HEK293T (cell line): ENCODE data around the gene ADAMTSL2.
A peak's percentile ranks its signal among the peaks of the same experiment; 100 is the strongest.

Source experiments
- CTCF ChIA-PET: fragments of 350-600 bp; formaldehyde crosslinking; extraction: SDS; loops from one replicate; lab custom pipeline; 2021; ENCODE audit warnings: antibody characterized with exemption, inconsistent platforms; lab: Yijun Ruan, JAX
- POLR2A ChIA-PET: fragments of 350-600 bp; formaldehyde crosslinking; extraction: SDS; loops from one replicate; lab custom pipeline; 2020; ENCODE audit warnings: antibody characterized with exemption, inconsistent platforms; lab: Yijun Ruan, JAX
- DNase-seq: peaks from one replicate; pipeline ENCODE4 v3.0.0; 2012; ENCODE audit warnings: mixed read lengths; ENCODE audit errors: extremely low spot score
- ARNT ChIP-seq: fragments of 450-650 bp; IDR thresholded peaks from 2 replicates; pipeline ENCODE4 v1.6.1; 2017; ENCODE audit warnings: mild to moderate bottlenecking
- BHLHE40 ChIP-seq: fragments of 450-650 bp; IDR thresholded peaks from 2 replicates; pipeline ENCODE4 v1.6.1; 2016; ENCODE audit warnings: mild to moderate bottlenecking, moderate library complexity, borderline replicate concordance
- CTBP1 ChIP-seq: fragments of 450-650 bp; IDR thresholded peaks from 2 replicates; pipeline ENCODE4 v1.6.1; 2016; ENCODE audit warnings: borderline replicate concordance
- ELF4 ChIP-seq: fragments of 450-650 bp; IDR thresholded peaks from 2 replicates; pipeline ENCODE4 v1.6.1; 2017; ENCODE audit warnings: antibody characterized with exemption
- FOXA1 ChIP-seq: fragments of 450-650 bp; IDR thresholded peaks from 2 replicates; pipeline ENCODE4 v1.6.1; 2016; ENCODE audit warnings: mild to moderate bottlenecking
- FOXK2 ChIP-seq: fragments of 450-650 bp; IDR thresholded peaks from 2 replicates; pipeline ENCODE4 v1.6.1; 2016; ENCODE audit warnings: mild to moderate bottlenecking
- FOXM1 ChIP-seq: fragments of 450-650 bp; IDR thresholded peaks from 2 replicates; pipeline ENCODE4 v1.6.1; 2017; ENCODE audit warnings: mild to moderate bottlenecking, borderline replicate concordance
- HDGF ChIP-seq: fragments of 450-650 bp; IDR thresholded peaks from 2 replicates; pipeline ENCODE4 v1.6.1; 2017; ENCODE audit warnings: antibody characterized with exemption, borderline replicate concordance
- L3MBTL2 ChIP-seq: fragments of 450-650 bp; conservative IDR thresholded peaks from 2 replicates; pipeline ENCODE4 v1.6.1; 2016; ENCODE audit warnings: mild to moderate bottlenecking
- LEF1 ChIP-seq: fragments of 450-650 bp; IDR thresholded peaks from 2 replicates; pipeline ENCODE4 v1.6.1; 2017; ENCODE audit warnings: mild to moderate bottlenecking, borderline replicate concordance
- NFRKB ChIP-seq: fragments of 450-650 bp; IDR thresholded peaks from 2 replicates; pipeline ENCODE4 v1.6.1; 2016; ENCODE audit warnings: mild to moderate bottlenecking, moderate library complexity
- SP1 ChIP-seq: fragments of 450-650 bp; IDR thresholded peaks from 2 replicates; pipeline ENCODE4 v1.6.1; 2017
- SUZ12 ChIP-seq: fragments of 450-650 bp; IDR thresholded peaks from 2 replicates; pipeline ENCODE4 v1.6.1; 2016; ENCODE audit warnings: mild to moderate bottlenecking
- TARDBP ChIP-seq: fragments of 450-650 bp; IDR thresholded peaks from 2 replicates; pipeline ENCODE4 v1.6.1; 2016
- ZNF384 ChIP-seq: fragments of 450-650 bp; IDR thresholded peaks from 2 replicates; pipeline ENCODE4 v1.6.1; 2016
- TF ChIP-seq, protein P1 (sequence below): fragments of 450-650 bp; IDR thresholded peaks from 2 replicates; pipeline ENCODE4 v1.6.1; 2016

ADAMTSL2 gene

DNA sequence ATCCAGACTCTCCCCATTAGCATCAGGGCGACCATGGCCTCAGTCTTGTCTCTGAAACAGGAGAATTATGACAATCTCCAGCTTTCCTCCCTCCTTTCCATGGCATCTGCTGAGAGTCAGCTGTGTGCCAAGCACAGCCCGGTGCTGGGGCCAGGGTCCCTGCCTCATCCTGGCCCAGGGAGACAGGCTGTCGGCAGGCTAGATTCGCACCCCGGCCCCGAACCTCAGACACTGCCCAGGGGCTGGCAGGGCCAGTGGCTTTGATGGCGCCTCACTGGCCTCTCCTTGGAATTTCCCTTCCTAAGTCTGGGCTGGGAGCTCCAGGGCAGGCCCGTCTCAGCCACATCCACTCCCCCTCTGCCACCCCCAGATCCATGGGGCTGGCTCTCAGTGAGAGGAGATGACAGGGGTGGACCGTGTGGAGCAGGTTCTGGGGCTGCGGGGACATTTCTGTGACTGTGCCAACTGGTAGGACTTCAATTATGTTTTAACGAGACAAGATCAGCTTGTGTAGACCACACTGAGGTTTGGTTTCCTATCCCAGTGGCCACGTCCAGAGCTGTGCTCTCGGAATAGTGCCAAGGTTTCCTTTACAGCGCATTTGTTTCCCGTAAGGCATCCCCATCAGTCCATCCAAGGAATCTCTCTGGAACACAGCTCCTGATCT lies 59.2 kb downstream of the ADAMTSL2 start:
- CTCF ChIA-PET, result no interaction called here
- TF ChIP-seq ELF4 (no peak), SP1 (no peak), L3MBTL2 (no peak), SUZ12 (no peak), LEF1 (no peak), ZNF384 (no peak), HDGF (no peak)
- POLR2A ChIA-PET, result no interaction called here
- no peak for DNase-seq

DNA sequence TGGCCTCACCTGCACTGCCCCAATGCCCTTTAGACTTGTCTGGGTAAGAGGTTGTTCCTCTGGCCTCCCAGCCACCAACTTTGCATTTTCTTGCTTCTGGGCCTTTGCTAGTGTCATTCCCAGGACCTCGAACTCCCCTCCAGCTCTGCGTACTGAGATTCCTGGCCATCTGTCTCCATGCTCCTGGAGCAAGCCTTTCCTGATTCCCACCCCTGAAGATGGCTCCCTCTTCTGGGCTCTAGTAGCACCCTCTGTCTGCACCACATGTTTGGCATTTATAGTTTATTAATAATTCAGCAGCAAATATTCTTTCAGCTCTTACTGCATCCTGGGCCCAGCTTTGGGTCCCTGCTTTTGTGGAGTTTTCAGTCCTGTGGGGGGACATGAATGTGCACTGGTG lies 59.8 kb downstream of the ADAMTSL2 start:
- ChIA-PET POLR2A (no interaction called here), CTCF (no interaction called here)
- no peak for DNase-seq
- TF ChIP-seq SP1, result no peak
- no peak for TF ChIP-seq FOXA1
- no peak for TF ChIP-seq FOXM1
- TF ChIP-seq, protein P1, sequence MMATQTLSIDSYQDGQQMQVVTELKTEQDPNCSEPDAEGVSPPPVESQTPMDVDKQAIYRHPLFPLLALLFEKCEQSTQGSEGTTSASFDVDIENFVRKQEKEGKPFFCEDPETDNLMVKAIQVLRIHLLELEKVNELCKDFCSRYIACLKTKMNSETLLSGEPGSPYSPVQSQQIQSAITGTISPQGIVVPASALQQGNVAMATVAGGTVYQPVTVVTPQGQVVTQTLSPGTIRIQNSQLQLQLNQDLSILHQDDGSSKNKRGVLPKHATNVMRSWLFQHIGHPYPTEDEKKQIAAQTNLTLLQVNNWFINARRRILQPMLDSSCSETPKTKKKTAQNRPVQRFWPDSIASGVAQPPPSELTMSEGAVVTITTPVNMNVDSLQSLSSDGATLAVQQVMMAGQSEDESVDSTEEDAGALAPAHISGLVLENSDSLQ, result no peak
- no peak for TF ChIP-seq ZNF384
- TF ChIP-seq CTBP1, result no peak
- no peak for TF ChIP-seq L3MBTL2
- no peak for TF ChIP-seq LEF1
- TF ChIP-seq ELF4, result no peak
- TF ChIP-seq ARNT, result no peak

DNA sequence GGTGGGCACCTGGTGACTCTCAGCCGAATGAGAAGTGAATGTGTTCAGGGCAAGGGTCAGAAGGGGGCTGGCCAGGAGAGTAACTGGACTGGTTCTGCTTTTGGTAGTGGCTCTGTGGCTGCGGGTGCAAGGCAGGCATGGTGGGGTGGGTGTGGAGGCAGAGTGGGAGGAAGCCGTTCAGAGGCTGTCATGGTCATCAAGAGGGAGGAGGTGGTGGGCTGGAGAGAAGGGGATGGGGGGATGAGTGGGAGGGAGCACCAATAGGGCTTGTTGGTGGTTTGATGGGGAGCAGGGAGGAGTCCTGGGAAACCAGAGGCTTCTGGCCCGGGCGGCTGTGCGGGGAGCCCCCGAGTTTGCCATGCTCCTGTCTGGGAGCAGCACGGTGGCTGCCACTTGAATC lies 61.4 kb downstream of the ADAMTSL2 start:
- DNase-seq, result no peak
- TF ChIP-seq LEF1, result no peak
- TF ChIP-seq NFRKB, result no peak
- no peak for TF ChIP-seq ARNT
- TF ChIP-seq SUZ12, result no peak
- TF ChIP-seq HDGF, result no peak
- no peak for TF ChIP-seq CTBP1
- no peak for TF ChIP-seq ELF4
- ChIA-PET POLR2A (no interaction called here), CTCF (no interaction called here)

DNA sequence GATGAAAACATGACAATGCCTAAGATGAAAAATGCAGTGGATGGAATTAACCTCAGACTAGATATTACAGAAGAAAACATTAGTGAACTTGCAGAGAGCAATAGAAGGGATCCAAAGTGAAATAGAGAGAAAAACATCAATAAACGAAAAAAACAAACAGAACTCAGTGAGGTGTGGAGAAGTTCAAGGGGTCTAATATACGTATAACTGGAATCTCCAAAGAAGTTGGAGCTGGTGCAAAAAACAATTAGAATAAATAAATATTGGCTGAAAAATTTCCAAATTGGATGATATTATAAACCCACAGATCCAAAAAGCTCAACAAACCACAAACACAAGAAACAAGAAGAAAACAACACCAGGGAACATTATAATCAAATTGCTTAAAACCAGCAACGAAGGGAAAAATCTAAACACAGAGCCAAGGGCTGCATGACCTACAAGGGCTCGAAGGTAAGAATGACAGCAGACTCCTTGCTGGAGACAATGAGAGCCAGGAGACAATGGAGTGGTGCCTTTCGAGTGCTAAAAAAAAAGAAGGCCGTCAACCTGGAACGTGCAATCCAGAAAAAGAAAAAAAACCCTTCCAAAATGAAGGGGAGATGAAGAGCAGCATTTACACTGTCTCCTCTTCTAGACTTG lies 62.9 kb downstream of the ADAMTSL2 start:
- peak; percentile 37 for DNase-seq
- POLR2A ChIA-PET, result no interaction called here
- TF ChIP-seq ZNF384 (0 out of 2 replicates have a peak, but pooled peaks have one; percentile 12), BHLHE40 (no peak)
- CTCF ChIA-PET, result no interaction called here

DNA sequence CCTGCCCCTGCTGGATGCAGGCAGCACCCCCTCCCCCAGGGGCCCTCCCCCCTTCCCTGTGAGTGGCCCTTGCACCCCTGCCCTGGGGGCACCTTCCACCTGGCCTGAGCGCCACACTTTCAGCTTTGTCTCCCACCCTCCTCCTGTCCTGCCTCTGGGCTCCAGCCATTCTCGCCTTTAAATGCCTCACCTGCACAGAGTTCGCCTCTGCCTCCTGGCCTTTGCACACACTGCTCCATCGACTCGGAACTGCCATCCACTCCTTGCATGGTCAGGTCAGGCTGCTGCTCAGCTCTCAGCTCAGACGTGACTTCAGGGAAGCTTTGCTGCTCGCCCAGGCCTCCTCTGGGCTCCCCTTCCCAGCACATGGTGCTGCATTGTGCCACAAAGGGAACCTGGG lies 64.5 kb downstream of the ADAMTSL2 start:
- no peak for TF ChIP-seq SP1
- no peak for TF ChIP-seq FOXK2
- TF ChIP-seq NFRKB, result no peak
- no peak for TF ChIP-seq LEF1
- TF ChIP-seq ELF4, result no peak
- no peak for TF ChIP-seq FOXM1
- no peak for TF ChIP-seq BHLHE40
- no peak for TF ChIP-seq CTBP1
- no peak for TF ChIP-seq L3MBTL2
- POLR2A ChIA-PET, result no interaction called here
- CTCF ChIA-PET, result no interaction called here
- no peak for DNase-seq

DNA sequence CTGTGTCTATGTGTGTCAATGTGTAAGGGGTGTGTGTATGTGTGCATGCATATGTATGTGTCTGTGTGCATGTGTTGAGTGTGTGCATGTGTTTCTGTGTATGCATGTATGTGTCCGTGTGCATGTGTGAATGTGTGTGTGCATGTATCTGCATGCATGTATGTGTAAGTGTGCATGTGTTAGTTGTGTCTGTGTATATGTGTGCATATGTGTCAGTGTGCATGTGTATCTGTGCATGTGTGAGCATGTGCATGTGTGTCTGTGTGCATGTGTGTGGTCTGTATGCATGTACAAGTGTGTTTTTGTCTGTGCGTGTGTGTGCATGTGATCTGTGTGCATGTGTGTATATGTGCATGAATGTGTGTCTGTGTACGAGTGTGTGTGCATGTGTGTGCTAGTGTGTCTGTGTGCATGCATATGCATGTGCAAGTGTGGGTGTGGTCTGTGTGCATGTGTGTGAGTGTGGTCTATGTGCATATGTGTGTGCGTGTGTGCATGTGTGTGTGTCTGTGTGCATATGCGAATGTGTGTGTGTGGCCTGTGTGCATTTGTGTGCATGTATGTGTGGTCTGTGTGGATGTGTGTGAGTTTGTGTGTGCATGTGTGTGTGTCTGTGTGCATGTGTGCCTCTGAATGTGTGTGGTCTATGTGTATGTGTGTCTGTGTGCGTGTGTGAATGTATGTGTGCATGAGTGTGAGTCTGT lies 65.1 kb downstream of the ADAMTSL2 start:
- ChIA-PET CTCF (no interaction called here), POLR2A (no interaction called here)
- TF ChIP-seq TARDBP, result peak; percentile 14; the same call in 1 of the 2 replicates
- TF ChIP-seq FOXA1, result no peak
- no peak for TF ChIP-seq ZNF384
- TF ChIP-seq ARNT, result no peak
- TF ChIP-seq, protein P1, result no peak
- no peak for DNase-seq

DNA sequence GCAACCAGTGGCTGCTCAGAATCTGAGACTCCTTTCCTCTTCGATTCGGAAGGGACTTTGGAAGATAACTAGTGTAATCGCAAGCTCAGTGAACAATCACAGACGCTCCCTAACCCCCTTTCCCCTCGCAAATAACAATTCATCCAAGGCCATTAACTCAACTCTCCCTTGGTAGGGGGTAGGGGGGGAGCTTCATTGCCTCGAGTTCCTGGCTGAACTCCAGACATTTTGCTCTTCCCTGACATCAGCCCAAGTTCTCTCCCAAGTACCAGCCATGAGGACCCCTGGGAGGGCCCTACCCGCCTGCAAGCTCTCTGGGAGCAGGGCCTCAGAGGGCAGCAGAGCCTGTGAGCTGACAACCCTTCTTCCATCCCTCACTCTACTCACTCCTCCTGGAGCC lies 66.2 kb downstream of the ADAMTSL2 start:
- CTCF ChIA-PET, result no interaction called here
- POLR2A ChIA-PET, result no interaction called here
- DNase-seq, result no peak
- TF ChIP-seq TARDBP (no peak), ELF4 (no peak), FOXK2 (no peak), HDGF (no peak), ZNF384 (no peak)
